Measurements from ENCODE around the gene GPD1.
"Not testable (repeated sequence)": the region's sequence is repeated elsewhere in the genome, so short reads cannot be mapped to it uniquely, and the experiment has no call there.

GRCh38 chr12:50148011-50148410 is 44.2 kb downstream of the GPD1 start:
- TF ChIP-seq CTCF, EZH2phosphoT487 (IDR thresholded peaks at IDR 0.05): not testable (repeated sequence)
